Bronchial smooth muscle cell (primary cell): Measurements from ENCODE around the gene FKBP7. TPM values are rescaled to one million over a fixed set of nuclear protein-coding genes. Genes with fewer than 3 reads are reported as not detected.

Source experiments
- total RNA-seq: library from RNA; depleted of rRNA; stranded (reverse); fragments of >200 nt; gene quantifications from 2 replicates; pipeline ENCODE4 v1.2.1, GENCODE V29; 2014

The FKBP7 gene
- total RNA-seq: 52.2 and 56.4 TPM in 2 replicates

GRCh38 chr2:178478439-178479274, at the start of gene FKBP7:
TSS of gene FKBP7 (minus strand) at chr2:178478600. CDS start at chr2:178478499, 101 bp downstream.

GRCh38 chr2:178480227-178481181, 2.1 kb upstream of the FKBP7 start, which contains the start of gene PLEKHA3:
TSS of gene PLEKHA3 (plus strand) at chr2:178480457. CDS start at chr2:178480870, 413 bp downstream.

GRCh38 chr2:178450774-178451525, 27.4 kb downstream of the FKBP7 start, which contains the start of the genes PJVK and PRKRA:
TSS of gene PJVK (plus strand) at chr2:178451378. CDS start at chr2:178453410, 2,032 bp downstream.
TSS of gene PRKRA (minus strand) at chr2:178451175. CDS start at chr2:178451030, 145 bp downstream.

Other genes starting within 250 kb of the FKBP7 start
- gene PRKRA, start 27.4 kb downstream of the FKBP7 start, total RNA-seq: 27.7 and 51.1 TPM in 2 replicates
- gene PJVK, start 27.2 kb downstream of the FKBP7 start, total RNA-seq: 3.3 and 3.4 TPM in 2 replicates
- gene PLEKHA3, start 1.9 kb upstream of the FKBP7 start, total RNA-seq: 2.5 and 4.6 TPM in 2 replicates